ENCODE data around the gene IQSEC3.
"Not testable (repeated sequence)": the region's sequence is repeated elsewhere in the genome, so short reads cannot be mapped to it uniquely, and the experiment has no call there.

Gene IQSEC3

DNA sequence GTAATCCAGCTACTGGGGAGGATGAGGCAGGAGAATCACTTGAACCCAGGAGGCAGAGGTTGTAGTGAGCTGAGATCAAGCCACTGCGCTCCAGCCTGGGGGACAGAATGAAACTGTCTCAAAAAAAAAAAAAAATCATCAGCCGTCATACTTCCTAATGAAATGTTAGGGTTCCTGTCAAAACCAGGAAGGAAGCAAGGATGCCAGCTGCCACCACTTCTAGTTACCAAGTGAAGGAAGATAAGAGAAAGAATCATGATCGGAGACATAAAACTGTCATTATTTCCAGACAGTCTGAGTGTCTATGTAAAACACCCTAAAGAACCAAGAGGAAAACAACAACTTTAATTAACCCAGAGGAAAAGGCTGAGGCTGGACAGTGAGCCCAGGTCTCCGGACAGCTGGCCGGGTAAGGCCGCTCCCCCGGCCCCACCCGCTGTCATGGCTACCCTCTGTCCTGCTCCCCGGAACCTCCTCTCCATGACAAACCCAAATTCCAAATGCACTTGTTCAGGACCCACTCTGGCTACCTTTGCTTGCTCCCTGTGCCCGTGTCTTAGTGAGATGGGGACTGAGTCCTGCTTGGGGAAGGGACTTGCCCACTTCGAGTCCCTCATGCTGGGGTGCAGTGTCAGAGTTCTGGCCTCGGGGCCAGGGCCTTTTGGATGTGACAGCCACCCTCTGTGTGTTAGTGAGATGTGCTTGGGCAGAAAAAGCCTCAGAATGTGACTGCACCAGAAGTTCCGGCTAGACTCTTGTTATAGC is 118.4 kb downstream of the IQSEC3 start:
- no peak for DNase-seq

DNA sequence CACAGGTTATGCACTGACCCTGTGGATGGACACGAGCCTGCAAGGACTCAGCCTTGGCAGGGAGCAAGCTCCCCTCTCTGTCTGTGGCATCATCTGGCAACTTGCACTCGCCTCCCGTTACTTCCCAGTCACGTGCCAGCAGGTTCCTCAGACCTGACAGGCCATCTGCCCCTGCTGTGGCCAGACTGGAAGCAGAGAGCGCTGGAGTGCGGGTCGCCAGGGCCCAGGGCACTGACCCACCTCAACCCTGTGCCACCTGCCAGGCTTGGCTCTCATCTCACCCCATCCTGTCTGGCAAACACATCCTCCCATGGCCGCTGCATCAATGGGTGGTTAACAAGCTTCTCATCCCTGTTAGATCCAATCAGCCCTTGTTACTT is 119.0 kb downstream of the IQSEC3 start:
- DNase-seq = no peak

DNA sequence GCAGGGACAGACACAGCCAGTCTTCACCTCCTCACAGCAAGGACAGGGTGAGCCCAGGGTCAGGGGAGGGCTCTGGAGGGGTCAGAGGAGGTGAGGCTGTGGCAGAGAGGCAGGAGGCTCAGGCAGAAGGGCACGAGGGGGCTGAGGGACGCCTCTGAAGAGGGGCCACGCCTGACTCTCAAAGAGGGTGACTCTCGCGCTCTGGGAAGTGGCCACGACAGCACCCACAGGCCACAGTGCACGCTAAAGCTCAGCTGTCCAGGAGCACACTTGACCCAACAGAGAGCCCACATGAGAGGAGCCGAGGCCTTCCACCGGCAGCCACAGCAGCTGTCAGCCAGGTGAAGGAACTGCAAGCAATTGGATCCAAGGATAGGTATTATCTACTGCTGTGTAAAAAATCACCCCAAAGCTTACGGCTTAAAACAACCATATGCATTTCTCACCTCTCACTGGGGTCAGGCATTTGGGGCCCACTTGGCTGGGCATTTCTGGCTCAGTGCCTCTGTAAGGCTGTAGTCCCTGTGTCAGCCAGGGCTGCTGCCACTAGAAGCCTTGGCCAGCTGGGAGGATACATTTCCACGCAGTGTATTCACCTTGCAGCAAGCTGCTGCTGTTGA is 119.5 kb downstream of the IQSEC3 start:
- no peak for DNase-seq

DNA sequence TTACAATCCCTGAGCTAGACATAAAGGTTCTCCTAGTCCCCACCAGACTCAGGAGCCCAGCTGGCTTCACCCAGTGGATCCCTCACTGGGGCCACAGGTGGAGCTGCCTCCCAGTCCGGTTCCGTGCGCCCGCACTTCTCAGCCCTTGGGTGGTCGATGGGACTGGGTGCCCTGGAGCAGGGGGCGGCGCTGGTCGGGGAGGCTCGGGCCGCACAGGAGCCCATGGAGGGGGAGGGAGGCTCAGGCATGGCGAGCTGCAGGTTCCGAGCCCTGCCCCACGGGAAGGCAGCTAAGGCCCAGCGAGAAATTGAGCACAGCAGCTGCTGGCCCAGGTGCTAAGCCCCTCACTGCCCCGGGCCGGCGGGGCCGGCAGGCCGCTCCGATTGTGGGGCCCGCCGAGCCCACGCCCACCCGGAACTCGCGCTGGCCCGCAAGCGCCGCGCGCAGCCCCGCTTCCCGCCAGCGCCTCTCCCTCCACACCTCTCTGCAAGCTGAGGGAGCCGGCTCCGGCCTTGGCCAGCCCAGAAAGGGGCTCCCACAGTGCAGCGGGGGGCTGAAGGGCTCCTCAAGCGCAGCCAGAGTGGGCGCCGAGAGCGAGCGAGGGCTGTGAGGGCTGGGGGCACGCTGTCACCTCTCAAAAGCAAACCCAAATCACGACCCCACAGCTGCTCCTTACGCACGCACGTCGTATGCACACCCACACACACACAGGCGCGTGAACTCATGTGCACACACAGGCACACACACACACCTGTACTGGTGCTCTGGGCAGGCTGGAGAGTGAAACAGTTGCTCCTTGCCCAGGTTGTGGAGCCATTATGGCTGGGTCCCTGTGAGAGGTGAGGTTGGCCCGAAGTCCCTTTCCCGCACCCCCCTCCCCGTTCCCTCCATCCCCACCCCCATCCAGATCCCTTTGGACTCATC is 121.7 kb downstream of the IQSEC3 start:
- not testable (repeated sequence) for DNase-seq

DNA sequence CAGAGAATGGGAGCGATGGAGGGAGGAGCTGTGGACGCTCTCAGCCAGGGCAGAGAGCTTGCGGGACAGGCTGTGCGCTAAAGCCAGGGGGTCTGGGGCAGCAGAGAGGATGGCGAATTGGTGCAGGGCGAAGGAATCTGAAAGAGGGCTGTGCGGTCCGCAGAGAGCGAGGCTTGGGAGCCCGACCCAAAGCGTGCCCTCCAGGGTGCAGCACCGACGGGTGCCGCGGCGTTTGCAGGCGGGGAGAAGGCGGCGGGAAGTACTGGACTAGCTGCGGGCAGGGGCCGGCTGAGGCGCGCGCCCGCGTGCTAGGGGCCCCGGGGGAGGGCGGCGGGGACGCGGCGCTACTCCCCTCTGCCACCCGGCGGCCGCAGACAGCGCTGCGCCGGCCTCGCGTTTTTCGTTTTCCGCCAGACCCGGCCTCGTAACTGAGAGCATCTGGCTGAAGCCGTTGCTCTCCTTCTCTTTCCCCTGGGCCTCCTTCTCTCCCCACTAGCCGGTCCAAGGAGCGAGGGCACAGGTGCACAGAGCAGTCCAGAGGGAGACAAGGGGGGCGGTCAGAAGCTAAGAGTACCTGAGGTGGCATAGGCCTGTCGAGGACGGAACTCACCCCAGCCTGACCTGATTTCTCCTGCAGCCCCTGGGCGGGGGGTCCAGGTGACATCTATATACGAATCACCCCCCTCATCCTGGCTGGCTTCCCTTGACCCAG is 122.5 kb downstream of the IQSEC3 start:
- DNase-seq = peak; percentile 51

DNA sequence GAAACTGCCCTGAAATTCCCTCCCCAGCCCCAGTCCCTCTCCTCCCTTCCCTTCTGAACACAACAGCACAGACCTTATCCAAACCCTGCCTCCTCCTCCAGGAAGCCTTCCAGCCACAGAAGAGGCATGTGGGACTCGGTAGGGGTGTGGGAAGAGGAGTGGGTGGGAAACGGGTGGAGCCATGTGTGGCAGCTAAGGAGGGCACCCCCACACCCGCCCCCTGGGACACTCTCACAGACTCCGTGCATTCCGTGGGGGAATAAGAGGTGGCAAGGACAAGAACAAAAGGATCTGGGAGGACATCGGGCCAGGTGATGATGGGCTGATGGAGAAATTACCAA is 123.0 kb downstream of the IQSEC3 start:
- no peak for DNase-seq

DNA sequence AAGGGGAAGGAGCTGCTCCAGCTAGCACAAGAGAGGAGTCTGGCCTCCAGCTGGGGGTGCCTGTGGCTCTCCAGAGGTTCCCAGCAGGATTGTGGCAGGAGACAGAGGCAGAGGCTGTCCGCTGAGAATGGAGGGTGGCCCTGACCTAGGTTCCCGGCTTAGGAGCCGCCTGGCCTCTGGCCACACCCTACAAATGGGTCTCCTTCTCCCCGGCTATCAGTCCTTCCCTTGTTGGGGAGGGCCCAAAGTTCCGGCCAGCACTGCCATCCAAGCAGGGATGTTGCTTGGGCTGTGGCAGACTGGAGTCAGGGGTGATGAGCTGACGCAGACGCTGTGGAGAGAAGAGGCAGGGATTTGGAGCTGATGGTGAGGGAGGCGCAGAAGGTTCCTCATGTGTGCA is 124.3 kb downstream of the IQSEC3 start:
- DNase-seq = no peak

DNA sequence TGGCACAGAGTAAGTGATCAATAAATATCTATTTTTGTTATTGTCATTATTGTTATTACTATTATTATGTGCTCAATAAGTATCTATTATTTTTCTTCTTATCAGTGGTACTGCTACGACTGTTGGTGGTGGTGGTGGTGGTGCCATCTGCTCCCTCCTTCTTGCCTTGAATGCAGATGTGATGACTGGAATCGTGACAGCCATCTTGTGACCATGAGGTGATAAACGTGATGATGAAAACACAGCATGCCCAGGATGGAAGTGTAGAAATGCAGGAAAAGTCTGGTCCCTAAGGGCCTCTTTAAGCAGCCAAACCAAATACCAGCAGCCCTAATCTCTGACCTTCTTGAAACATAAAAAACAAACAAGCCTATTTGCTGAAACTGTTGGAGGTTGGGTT is 125.0 kb downstream of the IQSEC3 start:
- DNase-seq = no peak

DNA sequence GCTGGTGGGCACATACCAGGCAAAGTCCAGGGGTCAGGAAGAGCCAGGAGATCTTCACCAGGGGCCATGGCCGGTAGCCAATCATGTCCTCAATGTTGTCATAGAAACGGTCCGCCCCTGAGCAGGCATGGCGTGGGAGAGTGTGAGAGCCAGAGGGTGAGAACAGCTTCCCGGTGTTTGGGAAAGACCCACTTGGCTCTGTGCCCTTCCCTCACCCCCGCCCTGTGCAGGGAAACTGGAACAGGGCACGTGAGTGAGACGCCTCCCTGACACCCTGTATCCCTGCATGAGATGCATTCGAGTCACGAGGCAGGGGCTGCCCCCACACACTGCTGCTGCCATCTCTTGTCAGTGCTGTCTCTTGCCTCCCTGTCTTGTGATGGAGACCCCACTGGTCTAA is 126.7 kb downstream of the IQSEC3 start:
- no peak for DNase-seq

DNA sequence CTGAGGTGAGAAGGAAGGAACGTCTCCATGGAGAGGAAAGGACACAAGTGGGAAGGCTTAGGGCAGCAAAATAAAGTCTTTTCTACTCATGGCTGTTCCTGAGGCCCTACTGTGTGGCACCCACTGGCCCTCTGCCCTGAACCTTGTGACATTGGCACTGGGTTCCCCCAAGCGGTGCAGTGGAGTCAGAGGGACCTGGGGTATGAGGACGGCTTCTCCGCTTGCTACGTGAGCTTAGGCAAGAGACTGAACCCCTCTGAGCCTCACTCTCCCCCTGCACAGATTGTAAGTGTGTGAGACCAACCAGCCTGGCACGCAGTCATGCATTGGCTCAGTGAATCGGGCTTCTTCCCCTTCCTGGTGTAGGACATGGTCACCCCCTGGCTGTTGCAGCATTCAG is 127.7 kb downstream of the IQSEC3 start:
- DNase-seq = no peak

DNA sequence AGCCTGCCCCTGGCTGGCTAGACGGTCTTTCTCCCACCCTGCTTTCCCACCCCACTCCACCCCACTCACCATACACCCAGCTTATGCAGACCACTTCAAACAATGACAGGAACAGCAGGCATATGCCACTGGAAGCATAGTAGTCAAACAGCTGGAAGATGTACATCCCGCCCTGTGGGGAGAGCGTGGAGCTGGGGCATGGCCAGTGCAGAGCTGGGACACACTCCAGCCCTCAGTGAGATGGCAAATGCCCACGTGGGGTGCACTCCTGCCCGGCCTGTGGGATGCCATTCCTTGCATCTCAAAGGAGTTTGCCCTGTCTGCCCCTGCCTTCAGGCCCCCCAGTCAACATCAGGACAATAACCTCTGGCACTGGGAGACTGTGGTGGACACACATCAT is 128.6 kb downstream of the IQSEC3 start:
- DNase-seq = no peak

DNA sequence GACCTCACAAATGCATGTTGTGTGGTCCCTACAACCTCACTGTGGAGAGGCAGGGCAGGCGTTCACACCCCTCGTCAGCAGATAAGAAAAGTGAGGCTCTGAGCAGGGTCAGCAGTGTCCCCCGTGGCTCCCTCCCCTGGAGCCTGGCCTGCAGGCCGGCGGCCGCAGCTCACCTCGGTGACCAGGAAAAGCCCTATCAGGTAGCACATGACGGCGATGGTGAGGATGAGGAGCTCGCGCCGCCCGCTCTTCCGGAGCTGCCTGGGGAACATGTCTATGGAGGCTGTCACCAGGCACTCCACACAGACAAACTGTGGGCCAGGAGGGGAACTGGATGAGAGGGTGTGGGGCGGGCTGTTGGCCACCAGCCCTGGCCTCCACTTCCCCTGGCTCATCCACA is 129.4 kb downstream of the IQSEC3 start:
- no peak for DNase-seq

DNA sequence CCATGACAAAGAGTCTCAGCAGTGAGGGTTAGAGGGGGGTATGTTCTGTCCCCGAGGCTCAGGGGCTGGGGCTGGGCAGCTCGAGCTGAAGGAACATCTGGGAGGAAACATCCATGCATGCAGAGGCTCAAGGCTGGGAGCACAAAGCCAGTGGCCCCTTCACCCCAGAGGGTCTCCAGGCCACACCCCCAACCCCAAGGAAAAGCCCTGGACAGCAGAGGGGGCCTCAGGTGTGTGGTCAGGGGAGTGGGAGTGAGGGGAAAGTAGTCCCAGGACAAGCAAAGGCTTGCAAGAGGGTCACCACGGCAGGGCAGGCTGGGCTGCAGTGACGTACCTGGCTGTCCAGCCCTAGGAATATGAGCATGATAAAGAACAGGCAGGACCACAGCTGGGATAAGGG is 129.9 kb downstream of the IQSEC3 start:
- DNase-seq = no peak

DNA sequence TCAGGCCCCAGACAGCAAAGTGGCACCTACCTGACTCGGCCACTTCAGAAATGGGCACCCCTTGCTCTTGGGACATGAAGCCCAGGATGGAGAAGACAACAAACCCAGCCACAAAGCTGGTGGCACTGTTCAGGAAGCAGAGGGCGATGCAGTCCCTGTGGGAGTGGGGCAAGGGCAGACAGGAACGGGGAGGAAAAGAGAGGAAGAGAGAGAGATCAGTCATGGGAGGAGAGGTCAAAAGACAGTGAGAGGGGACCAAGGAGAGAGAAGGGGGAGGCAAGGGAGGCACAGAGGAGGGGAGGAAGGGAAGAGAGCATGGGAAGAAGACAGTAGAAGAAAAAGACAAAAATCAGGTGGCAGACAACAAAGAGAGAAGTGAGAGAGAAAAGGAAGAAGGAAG is 130.8 kb downstream of the IQSEC3 start:
- no peak for DNase-seq

DNA sequence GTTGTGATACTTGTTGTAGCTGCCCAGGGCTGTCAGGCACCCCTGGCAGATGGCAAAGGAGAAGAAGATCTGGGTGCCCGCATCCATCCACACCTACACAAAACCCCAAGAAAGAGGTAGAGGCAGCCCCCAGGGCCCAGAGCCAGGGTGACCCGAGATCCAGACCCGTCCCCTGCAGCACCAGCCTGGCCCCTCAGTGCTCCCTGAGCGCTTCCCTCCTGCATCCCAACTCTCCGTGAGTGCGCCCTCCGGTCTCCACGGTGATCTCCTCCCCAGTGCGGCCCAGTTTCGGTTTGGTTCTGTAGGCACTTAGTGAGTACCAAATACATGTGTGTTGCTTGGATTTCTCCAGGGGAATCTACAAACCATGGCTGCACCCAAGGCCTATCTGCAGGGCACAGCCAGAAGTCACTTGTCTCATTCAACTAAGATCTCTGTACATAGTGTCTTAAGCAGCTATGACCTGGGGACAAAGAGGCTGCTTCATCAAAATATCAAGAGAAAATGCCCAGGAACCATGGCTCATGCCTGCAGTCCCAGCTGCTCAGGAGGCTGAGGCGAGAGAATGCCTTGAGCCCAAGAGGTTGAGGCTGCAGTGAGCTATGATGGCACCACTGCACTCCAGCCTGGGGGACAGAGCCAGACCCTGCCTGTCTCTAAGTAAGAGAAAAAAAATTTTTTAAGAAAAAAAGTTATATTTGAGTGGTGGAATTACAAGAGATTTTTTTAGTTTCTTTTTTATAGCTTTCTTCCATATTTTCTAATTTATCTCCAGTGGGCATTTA is 131.5 kb downstream of the IQSEC3 start:
- no peak for DNase-seq

DNA sequence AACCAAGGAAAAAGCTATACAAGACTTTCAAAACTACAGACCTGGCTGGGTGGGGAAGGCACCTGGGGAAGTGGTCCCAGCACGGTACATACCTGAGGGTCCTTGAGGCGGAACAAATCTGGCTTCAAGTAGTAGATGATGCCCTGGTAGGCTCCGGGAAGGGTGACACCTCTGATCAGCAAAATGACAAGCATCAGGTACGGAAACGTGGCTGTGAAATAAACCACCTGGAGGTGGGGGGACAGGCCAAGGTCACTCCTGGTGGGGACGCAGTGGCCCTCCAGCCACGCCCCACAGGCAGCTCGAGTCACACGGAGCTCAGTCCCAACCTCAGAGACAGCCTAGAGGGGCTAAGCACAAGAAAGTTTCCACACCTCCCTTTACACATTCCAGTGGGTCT is 132.1 kb downstream of the IQSEC3 start:
- DNase-seq = no peak

DNA sequence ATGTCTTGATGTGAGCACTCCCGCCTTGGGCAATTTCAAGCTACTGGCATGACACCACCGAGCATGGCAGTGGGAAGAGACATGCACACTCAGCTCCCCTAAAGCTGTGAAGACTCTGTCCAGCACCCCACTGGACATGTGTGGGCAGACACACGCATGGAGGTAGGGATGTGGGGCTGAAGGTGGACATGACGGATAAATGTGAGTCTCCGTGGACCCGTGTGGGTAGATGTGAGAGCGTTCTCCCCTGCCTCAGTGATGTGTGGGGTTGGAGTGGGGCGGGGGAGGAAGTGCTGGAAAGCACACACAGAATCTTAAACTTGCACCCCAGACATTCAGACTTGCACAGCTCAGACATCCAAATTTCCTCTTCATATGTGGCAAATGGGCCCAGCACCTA is 134.8 kb downstream of the IQSEC3 start:
- DNase-seq = no peak

DNA sequence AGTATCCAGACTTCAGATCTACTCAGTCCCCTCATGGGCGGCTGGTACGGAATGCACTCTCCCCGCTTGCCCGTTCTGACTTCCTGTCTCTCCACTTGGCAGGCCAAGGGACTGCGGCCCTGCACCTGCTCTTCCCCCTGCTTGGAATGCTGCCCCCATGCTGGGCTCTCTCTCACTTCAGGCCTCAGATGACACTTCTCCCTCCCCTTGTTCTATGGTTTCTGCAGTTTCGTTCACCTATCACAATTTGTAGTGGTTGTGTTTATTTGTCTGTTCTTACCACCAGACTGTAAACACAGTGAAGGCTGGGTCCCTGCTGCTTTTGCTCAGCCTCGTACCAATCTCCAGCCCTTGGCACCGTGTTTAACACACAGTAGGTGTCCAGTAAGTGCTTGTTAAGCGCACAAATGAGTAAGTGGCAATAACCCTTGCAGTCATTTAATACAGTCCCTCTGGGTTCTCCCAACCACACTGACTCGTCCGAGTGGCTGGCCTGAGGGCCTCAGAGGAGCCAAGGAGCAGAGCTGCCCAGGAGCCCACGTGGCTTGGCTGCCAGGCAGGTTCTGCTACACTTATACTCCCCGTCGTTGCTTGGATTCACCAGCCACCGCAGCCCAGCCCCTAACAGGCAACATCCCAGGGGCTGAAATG is 135.6 kb downstream of the IQSEC3 start:
- peak; percentile 87 for DNase-seq

DNA sequence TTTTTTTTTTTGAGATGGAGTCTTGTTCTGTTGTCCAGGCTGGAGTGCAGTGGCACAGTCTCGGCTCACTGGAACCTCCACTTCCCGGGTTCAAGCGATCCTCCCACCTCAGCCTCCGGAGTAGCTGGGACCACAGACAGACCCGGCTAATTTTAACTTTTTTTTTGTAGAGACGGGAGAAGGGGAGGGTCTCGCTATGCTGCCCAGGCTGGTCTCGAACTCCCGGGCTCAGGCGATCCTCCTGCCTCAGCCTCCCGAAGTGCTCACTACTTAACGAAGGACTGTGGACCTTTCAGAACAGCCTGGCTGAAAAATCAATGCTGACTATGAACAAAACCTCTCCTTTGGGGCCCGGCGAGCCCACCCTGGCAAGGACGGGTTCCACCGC is 136.5 kb downstream of the IQSEC3 start:
- no peak for DNase-seq

DNA sequence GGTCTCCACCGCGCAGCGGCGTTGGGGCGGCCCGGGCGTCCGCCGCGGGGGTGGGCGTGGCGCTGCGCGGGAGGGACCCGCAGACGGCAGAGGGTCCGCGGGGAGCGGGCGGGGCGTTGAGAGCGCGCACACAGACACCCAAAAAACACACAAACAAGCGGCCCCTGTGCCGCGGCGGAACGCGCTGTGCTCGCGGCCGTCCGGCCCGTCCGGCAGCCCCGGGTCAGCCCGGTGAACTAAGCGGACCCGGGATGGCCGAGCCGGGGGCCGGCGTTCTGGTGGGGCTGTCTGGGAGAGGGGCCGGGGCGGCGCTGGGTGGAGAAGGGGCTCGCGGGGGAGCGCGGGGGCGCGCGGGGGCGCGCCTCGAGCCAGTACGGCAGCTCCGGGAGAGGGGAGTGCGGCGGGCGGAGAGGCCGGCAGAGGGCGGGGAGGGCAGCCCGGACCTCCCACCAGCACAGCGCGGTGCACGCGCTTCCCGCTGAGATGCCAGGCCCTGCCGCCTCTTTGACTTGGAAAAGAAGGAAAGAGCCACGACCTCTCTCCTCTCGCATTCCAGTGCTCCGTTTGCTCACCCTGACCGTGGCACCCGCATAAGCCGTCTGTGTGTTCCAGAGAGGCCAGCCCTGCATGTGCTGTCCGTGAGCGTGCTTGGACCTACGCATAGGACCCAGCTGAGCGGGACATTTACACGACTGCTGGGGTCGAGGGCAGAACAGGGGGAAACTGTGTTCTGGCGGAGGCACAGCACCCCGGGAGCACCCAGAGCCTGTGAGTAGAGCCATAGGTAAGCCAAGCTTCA is 137.1 kb downstream of the IQSEC3 start:
- no peak for DNase-seq

DNA sequence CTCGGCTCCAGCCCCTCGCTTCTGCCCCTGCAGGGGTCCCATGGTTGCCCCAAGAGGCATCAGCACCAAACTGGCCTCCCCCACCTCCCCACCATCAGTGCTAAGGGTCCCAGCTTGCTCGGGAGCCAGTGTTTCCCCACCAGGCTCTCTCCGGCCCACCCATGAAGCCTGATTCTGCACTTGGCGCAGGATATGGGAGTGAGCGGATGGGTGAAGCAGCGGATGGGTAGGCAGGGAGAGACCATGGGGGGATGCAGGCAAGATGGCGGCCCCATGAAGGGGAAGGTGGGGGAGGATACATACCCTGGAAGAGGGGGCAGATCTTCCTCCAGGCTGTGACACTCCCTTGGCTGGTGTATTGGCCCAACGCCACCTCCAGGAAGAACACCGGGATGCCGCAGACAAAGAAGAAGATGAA is 137.7 kb downstream of the IQSEC3 start:
- no peak for DNase-seq
